GM21390 (cell line): ENCODE results near the gene RNF144B.
A peak's percentile ranks its signal among the peaks of the same experiment; 100 is the strongest.

Experiments used
- ATAC-seq: cut with Tn5 transposase; IDR thresholded peaks from one replicate; pipeline ENCODE4 v1.9.1; 2021; ENCODE audit not compliant: unreplicated experiment

RNF144B gene

DNA sequence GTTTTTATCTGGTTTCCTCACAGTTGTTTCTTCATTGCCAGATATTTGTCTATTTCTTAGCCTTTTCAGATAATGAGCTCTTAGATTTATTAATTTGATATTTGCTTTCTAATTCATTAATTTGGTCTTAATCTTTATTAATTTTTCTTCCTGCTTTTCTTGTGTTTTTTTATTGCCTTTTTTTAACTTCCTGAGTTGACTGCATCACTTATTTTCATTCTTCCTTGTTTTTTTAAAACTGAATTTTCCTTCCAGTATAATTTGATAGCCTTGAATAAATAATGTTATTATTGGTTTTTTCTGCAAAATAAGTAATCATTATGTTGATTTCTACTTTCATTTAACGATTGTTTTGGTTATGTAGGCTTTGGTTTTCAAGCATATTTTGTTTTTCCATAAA lies 91.5 kb downstream of the RNF144B start:
- ATAC-seq: no peak

GRCh38 chr6:18481870-18482269 lies 94.7 kb downstream of the RNF144B start:
- ATAC-seq: no peak

- no peak for ATAC-seq
These were observed 98.7 kb downstream of the RNF144B start for GRCh38 chr6:18485660-18486435.

GRCh38 chr6:18488004-18488403 lies 100.9 kb downstream of the RNF144B start:
- ATAC-seq: no peak

DNA sequence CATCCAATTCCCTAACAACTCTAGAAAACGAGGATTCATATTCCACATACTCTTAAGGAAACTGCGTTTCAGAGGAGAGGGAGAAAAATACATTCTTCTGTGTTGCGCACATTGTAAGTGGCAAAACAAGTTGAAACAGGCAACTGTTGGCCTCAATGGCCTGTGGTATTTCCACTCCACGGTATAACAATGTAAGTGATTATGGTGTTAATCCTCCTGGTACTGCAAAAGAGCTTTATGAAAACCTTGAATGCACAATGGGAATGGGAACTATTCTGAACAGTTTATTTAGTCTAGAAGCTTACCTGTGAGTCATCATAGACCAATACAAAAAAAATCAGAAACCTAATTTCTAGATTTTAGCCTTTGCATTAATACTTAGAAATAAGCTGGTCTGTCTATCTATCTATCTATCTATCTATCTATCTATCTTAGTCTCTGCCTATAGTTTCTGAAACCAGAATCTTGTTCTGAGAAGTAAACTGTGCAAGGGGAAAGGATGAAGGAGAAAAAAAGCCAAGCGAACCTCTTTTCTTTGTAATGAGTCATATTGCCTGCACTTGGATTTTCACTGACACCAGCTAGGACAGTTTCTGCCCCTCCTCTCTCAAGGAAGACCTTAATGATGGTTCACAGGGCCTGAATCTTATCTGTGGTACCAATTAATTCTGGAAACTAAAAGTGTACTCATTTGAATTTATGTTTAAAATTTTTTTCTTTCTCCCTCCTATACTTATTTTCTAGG lies 101.5 kb downstream of the RNF144B start:
- no peak for ATAC-seq

DNA sequence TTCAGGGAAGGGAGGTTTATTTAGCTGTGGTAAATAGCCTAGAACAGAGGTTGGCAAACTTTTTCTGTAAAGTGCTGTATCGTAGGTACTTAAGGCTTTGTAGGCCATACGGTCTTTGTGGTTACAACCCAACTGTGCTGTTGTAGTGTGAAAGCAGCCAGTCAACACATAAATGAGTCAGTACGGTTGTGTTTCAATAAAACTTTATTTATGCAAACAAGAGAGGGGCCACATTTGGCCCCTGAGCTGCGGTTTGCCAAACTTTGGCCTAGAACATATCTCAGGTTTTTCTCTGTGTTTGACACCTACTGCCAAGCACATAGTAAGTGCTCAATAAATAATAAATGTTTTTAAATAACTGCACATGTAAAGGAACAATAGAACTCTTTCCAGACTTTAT lies 102.2 kb downstream of the RNF144B start:
- ATAC-seq: no peak

DNA sequence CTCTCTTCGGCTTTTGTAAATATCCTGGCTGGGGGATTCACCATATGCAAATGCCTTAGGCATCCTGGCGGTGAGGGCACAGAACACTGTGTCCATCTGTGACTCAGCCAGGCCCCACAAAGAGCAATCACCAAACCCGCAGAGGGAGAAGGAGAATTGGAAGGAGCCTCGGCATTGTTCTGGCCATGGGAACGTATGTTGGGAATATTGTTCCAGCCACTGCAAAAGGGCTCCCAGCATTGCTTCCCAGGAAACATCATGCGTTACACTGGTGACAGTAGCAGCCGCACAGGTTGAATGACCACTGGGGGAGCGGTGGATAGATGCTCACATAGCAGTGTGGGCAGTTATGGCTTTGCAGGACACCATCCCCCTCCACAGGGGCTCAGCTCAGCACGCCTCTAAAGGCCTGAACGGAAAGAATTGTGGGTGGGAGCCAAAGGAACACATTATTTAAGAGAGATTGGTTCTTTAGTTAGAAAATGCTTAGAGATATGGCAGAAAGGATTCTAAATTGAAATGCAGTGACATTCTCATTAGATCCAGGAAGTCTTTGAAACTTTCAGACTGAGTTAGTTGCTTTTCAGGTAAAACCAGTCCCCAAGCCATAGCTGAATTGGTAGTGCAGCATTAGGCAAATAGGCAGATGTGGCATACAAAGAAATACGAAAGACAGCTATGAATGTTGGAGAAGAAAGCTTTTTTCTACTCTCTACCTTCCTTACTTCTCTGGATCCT lies 104.3 kb downstream of the RNF144B start:
- ATAC-seq: no peak

- ATAC-seq: no peak
These were observed 105.8 kb downstream of the RNF144B start for GRCh38 chr6:18492972-18493371.

- ATAC-seq: no peak
These were observed 106.3 kb downstream of the RNF144B start for GRCh38 chr6:18493382-18493891.

GRCh38 chr6:18493925-18494324 lies 106.8 kb downstream of the RNF144B start:
- ATAC-seq: no peak

DNA sequence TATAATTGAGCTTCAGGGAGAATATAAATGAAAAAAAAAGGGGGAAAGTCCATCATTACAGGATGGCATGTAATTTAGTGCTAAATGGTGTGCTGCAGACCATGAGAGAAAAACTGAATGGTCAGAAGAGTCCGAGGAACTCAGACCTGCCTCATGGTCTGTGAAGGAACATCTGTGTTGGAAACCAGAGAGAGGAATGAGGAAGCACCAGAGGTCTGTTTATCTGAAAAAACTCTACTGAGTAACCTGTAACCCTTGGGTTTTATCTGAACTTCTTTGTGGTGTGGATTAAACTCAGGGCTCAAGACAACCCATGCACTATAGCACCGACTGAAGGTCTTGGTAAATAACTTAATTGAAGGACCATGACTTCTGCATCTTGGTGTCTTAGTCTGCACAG lies 108.1 kb downstream of the RNF144B start:
- no peak for ATAC-seq

- ATAC-seq: no peak
These were observed 109.3 kb downstream of the RNF144B start for GRCh38 chr6:18496462-18496861.

- no peak for ATAC-seq
These were observed 109.9 kb downstream of the RNF144B start for GRCh38 chr6:18497006-18497405.

- no peak for ATAC-seq
These were observed 111.3 kb downstream of the RNF144B start for GRCh38 chr6:18498408-18498807.

GRCh38 chr6:18500921-18501662 lies 113.9 kb downstream of the RNF144B start:
- no peak for ATAC-seq

- ATAC-seq: no peak
These were observed 114.5 kb downstream of the RNF144B start for GRCh38 chr6:18501663-18502013.

- ATAC-seq: no peak
These were observed 116.0 kb downstream of the RNF144B start for GRCh38 chr6:18503206-18503592.

- peak; percentile 77 for ATAC-seq
These were observed 116.6 kb downstream of the RNF144B start for GRCh38 chr6:18503593-18504231.

DNA sequence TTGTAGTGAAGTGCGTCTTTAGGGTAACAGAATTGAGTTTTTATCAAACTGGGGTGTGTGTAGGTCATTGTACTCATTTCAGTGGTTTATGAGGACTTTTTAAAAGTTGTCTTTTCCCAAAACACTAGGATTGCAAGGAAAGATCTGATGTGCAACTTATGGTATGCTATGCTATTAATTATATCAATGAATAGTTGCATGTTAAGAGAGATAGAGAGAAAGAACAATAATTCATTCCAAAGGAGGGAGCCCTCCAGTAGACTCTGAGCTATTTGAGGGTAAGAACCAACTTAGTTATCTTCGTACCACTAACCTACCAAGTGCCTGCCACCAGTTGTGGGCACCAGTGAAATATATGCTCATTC lies 117.1 kb downstream of the RNF144B start:
- no peak for ATAC-seq

- no peak for ATAC-seq
These were observed 119.3 kb downstream of the RNF144B start for GRCh38 chr6:18506382-18507017.
